Neural progenitor cell (in vitro differentiated cells): ENCODE results near the gene PBX3. TPM values are rescaled to one million over a fixed set of nuclear protein-coding genes. Genes with fewer than 3 reads are reported as not detected.

Experiments
- DNase-seq: peaks from one replicate; pipeline ENCODE4 v3.0.0-alpha.2; 2016; ENCODE audit warnings: low spot score
- H2AFZ ChIP-seq: fragments of 200-600 bp; sonication (generic); replicated peaks from 2 replicates; pipeline ENCODE4 v1.6.1; 2016; ENCODE audit warnings: antibody characterized with exemption
- H3F3A ChIP-seq: fragments of 200-600 bp; sonication (generic); 2 replicates; pipeline ENCODE4 v1.6.1; 2016; ENCODE audit warnings: antibody characterized with exemption, low read depth
- H3K27ac ChIP-seq: fragments of 200-600 bp; sonication (generic); 2 replicates; pipeline ENCODE4 v1.5.1; 2016; ENCODE audit warnings: mild to moderate bottlenecking
- H3K27me3 ChIP-seq: fragments of 200-600 bp; sonication (generic); 2 replicates; pipeline ENCODE4 v1.6.1; 2016; ENCODE audit warnings: mild to moderate bottlenecking, moderate library complexity
- H3K36me3 ChIP-seq: fragments of 200-600 bp; sonication (generic); 2 replicates; pipeline ENCODE4 v1.5.1; 2016
- H3K4me1 ChIP-seq: fragments of 200-600 bp; sonication (generic); 2 replicates; pipeline ENCODE4 v1.6.1; 2016; ENCODE audit warnings: mixed run types
- H3K4me2 ChIP-seq: fragments of 200-600 bp; sonication (generic); 2 replicates; pipeline ENCODE4 v1.6.1; 2016
- H3K4me3 ChIP-seq: fragments of 200-600 bp; sonication (generic); 2 replicates; pipeline ENCODE4 v1.5.1; 2016
- H3K79me2 ChIP-seq: fragments of 200-600 bp; sonication (generic); 2 replicates; pipeline ENCODE4 v1.6.1; 2016; ENCODE audit warnings: low read depth
- H3K9ac ChIP-seq: fragments of 200-600 bp; sonication (generic); 2 replicates; pipeline ENCODE4 v1.6.1; 2016
- H3K9me3 ChIP-seq: fragments of 200-600 bp; sonication (generic); 2 replicates; pipeline ENCODE4 v1.5.1; 2016; ENCODE audit warnings: low read depth
- H4K20me1 ChIP-seq: fragments of 200-600 bp; sonication (generic); 2 replicates; pipeline ENCODE4 v1.6.1; 2016; ENCODE audit warnings: low read depth
- H3K27ac Mint-ChIP-seq: 3 replicates; pipeline ENCODE4 v1.8.0; 2021; ENCODE audit warnings: mixed read lengths
- H3K27me3 Mint-ChIP-seq: 2 replicates; pipeline ENCODE4 v1.8.0; 2022; ENCODE audit warnings: low read depth, mild to moderate bottlenecking, inconsistent platforms, moderate library complexity, mixed read lengths; ENCODE audit not compliant: insufficient read depth
- H3K36me3 Mint-ChIP-seq: 3 replicates; pipeline ENCODE4 v1.8.0; 2021; ENCODE audit warnings: mixed read lengths
- H3K4me1 Mint-ChIP-seq: 3 replicates; pipeline ENCODE4 v1.8.0; 2021; ENCODE audit warnings: mixed read lengths
- H3K4me3 Mint-ChIP-seq: 3 replicates; pipeline ENCODE4 v1.8.0; 2021; ENCODE audit warnings: mild to moderate bottlenecking, moderate library complexity, mixed read lengths
- H3K9me3 Mint-ChIP-seq: 3 replicates; pipeline ENCODE4 v1.8.0; 2020; ENCODE audit warnings: mixed read lengths
- EZH2 ChIP-seq: fragments of 200-600 bp; sonication (generic); IDR thresholded peaks from 2 replicates; pipeline ENCODE4 v1.6.1; 2017; ENCODE audit warnings: antibody characterized with exemption, mild to moderate bottlenecking, moderate library complexity
- EZH2phosphoT487 ChIP-seq: fragments of 200-600 bp; sonication (generic); IDR thresholded peaks from 2 replicates; pipeline ENCODE4 v1.6.1; 2017; ENCODE audit warnings: antibody characterized with exemption
- total RNA-seq: library from RNA; depleted of rRNA; stranded (reverse); fragments of >200 nt; gene quantifications from 2 replicates; pipeline ENCODE4 v1.2.3, GENCODE V29; 2015; ENCODE audit warnings: low replicate concordance
- TF ChIP-seq, protein P1 (sequence below): fragments of 200-600 bp; sonication (generic); IDR thresholded peaks from 2 replicates; pipeline ENCODE4 v1.5.1; 2017; ENCODE audit warnings: antibody characterized with exemption, mild to moderate bottlenecking

Gene PBX3
- total RNA-seq, 1 donor from 2014 or later = 99.5 TPM

DNA sequence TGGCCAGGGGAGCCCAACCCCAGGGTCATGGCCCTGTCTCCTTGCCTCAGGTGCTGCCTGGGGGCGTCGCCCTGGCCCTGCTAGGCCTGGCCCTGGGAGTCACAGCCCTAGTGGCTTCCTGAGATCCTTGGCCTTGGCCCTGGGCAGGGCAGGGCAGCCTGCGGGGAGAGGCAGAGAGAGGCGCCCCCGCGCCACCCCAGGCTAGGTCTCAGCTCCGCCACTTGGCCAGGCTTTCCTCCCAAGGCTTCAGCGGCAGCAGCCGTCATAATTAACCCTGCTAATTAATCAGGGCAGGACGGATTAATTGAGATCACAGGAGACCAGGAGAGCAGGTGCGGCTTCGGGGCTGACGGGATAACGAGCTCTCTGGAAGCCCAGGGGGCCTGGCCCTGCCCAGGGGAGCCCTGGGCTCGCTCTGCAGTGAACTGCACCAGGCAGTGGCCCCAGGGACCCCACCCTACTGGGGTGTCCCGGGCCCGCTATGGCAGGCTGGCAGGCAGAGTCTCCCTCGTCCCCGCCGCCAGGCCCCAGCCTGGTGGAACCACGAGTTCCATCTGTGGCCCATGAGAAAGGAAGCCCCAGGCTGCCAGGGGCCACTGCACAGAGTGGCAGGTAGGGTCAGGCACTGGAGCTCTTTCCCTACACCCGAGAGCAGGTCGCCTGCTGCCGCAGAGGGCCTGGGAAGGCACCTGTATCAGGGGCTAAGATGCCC lies 269.6 kb downstream of the PBX3 start:
- DNase-seq = peak; percentile 30

More for the DNA sequence above, 269.6 kb downstream of the PBX3 start:
- Histone ChIP-seq H3K79me2 (no peaks in the 10 kb centered on the region), H3K4me3 (no peak overlapping the region), H3K9me3 (no peaks in the 10 kb centered on the region), H3K27me3 (no peaks in the 10 kb centered on the region), H3F3A (no peaks in the 10 kb centered on the region), H3K9ac (no peak overlapping the region), H4K20me1 (no peaks in the 10 kb centered on the region), H3K36me3 (no peaks in the 10 kb centered on the region), H3K4me2 (no peak overlapping the region), H2AFZ (no peak overlapping the region), H3K4me1 (no peaks in the 10 kb centered on the region), H3K27ac (no peak overlapping the region)
- Mint-ChIP-seq H3K4me3 (no peak overlapping the region), H3K27me3 (peaks cover 11% of the 10 kb centered on the region), H3K9me3 (no peaks in the 10 kb centered on the region), H3K4me1 (no peaks in the 10 kb centered on the region), H3K27ac (no peak overlapping the region), H3K36me3 (no peaks in the 10 kb centered on the region)
- TF ChIP-seq EZH2phosphoT487 = no peak
- no peak for TF ChIP-seq EZH2
- TF ChIP-seq, protein P1, sequence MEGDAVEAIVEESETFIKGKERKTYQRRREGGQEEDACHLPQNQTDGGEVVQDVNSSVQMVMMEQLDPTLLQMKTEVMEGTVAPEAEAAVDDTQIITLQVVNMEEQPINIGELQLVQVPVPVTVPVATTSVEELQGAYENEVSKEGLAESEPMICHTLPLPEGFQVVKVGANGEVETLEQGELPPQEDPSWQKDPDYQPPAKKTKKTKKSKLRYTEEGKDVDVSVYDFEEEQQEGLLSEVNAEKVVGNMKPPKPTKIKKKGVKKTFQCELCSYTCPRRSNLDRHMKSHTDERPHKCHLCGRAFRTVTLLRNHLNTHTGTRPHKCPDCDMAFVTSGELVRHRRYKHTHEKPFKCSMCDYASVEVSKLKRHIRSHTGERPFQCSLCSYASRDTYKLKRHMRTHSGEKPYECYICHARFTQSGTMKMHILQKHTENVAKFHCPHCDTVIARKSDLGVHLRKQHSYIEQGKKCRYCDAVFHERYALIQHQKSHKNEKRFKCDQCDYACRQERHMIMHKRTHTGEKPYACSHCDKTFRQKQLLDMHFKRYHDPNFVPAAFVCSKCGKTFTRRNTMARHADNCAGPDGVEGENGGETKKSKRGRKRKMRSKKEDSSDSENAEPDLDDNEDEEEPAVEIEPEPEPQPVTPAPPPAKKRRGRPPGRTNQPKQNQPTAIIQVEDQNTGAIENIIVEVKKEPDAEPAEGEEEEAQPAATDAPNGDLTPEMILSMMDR = no peak

Other genes with a start within 250 kb of the PBX3 start
- 53.9 and 56.6 TPM in 2 replicates for gene MAPKAP1, start 40.2 kb upstream of the PBX3 start, total RNA-seq